AG04450 (cell line): Measurements from ENCODE around the gene MALT1. TPM values are rescaled to one million over a fixed set of nuclear protein-coding genes. Genes with fewer than 3 reads are reported as not detected.

ENCODE experiments used
- CTCF ChIA-PET: fragments of 300-600, 350-600 bp; formaldehyde crosslinking; extraction: SDS; loops from one replicate; lab custom pipeline; 2022; ENCODE audit warnings: antibody characterized with exemption, inconsistent platforms; lab: Charles Lee
- POLR2A ChIA-PET: fragments of 350-600 bp; formaldehyde crosslinking; extraction: SDS; loops from one replicate; lab custom pipeline; 2021; ENCODE audit warnings: antibody characterized with exemption, inconsistent platforms; lab: Yijun Ruan, JAX
- DNase-seq: peaks from one replicate; pipeline ENCODE4 v3.0.0-alpha.2; 2011; ENCODE audit warnings: low read depth, low spot score
- H3K27ac ChIP-seq: one replicate; pipeline ENCODE4 v1.5.1; 2012; ENCODE audit warnings: low read depth, low read length, control low read depth
- H3K27me3 ChIP-seq: one replicate; pipeline ENCODE4 v1.6.0; 2012; ENCODE audit warnings: low read length; ENCODE audit not compliant: control insufficient read depth, insufficient read depth
- H3K4me3 ChIP-seq: 2 replicates; pipeline ENCODE4 v1.5.1; 2011; ENCODE audit warnings: mild to moderate bottlenecking, low read depth, low read length, control low read depth
- H3K9me3 ChIP-seq: 2 replicates; pipeline ENCODE4 v1.5.1; 2012; ENCODE audit warnings: low read length; ENCODE audit not compliant: control insufficient read depth, insufficient read depth
- CTCF ChIP-seq: IDR thresholded peaks from 2 replicates; pipeline ENCODE4 v1.5.1; 2011; ENCODE audit warnings: low read depth, low read length, control low read depth, inconsistent platforms
- polyA plus RNA-seq: library from polyadenylated mRNA; depleted of rRNA; stranded (reverse); fragments of >200 nt; gene quantifications from 2 replicates; pipeline ENCODE4 v1.2.3, GENCODE V29; 2011

Gene MALT1
- polyA plus RNA-seq, 1 experiment = 24.3 TPM

- ChIA-PET CTCF (interaction anchor here (0.6 kb wide), 1 partner anchor 346 kb away, joined by 4 read pairs; no protein-coding TSS in a partner anchor), POLR2A (no interaction called here)
- DNase-seq = no peak
- no peaks in the 10 kb centered on the region for H3K9me3 ChIP-seq
- no peak overlapping the region for H3K4me3 ChIP-seq
- no peak overlapping the region for H3K27ac ChIP-seq
- no peak for TF ChIP-seq CTCF
- no peaks in the 10 kb centered on the region for H3K27me3 ChIP-seq
Measured at GRCh38 chr18:58733866-58734265, 62.6 kb downstream of the MALT1 start.

- H3K27ac ChIP-seq = no peak overlapping the region
- CTCF ChIA-PET = no interaction called here
- no peak for TF ChIP-seq CTCF
- POLR2A ChIA-PET = no interaction called here
- no peaks in the 10 kb centered on the region for H3K27me3 ChIP-seq
- H3K4me3 ChIP-seq = no peak overlapping the region
- DNase-seq = no peak
- no peaks in the 10 kb centered on the region for H3K9me3 ChIP-seq
Measured at GRCh38 chr18:58738322-58738721, 67.1 kb downstream of the MALT1 start.

GRCh38 chr18:58745914-58746313, 74.6 kb downstream of the MALT1 start:
- no peak for TF ChIP-seq CTCF
- POLR2A ChIA-PET = no interaction called here
- Histone ChIP-seq H3K27ac (no peak overlapping the region), H3K27me3 (no peaks in the 10 kb centered on the region), H3K4me3 (no peak overlapping the region), H3K9me3 (peaks cover 2% of the 10 kb centered on the region; the same call in 1 of the 2 replicates)
- DNase-seq = no peak
- CTCF ChIA-PET = interaction anchor here (1.2 to 2.0 kb wide), 2 partner anchors 9 to 18 kb away, joined by 3 to 11 read pairs; no protein-coding TSS in a partner anchor

GRCh38 chr18:58748899-58749595, 77.8 kb downstream of the MALT1 start:
- no peak overlapping the region for H3K27ac ChIP-seq
- H3K9me3 ChIP-seq = peaks cover 2% of the 10 kb centered on the region; the same call in 1 of the 2 replicates
- ChIA-PET POLR2A (no interaction called here), CTCF (interaction anchor here (1.3 kb wide), 1 partner anchor 15 kb away, joined by 5 read pairs; no protein-coding TSS in a partner anchor)
- no peak for DNase-seq
- H3K27me3 ChIP-seq = no peaks in the 10 kb centered on the region
- no peak for TF ChIP-seq CTCF
- no peak overlapping the region for H3K4me3 ChIP-seq

- ChIA-PET CTCF (interaction anchor here (0.5 to 4.1 kb wide), 4 partner anchors 11 to 573 kb away, joined by 3 to 34 read pairs (median 10); no protein-coding TSS in a partner anchor), POLR2A (no interaction called here)
- Histone ChIP-seq H3K9me3 (peaks cover 2% of the 10 kb centered on the region; the same call in 1 of the 2 replicates), H3K27ac (no peak overlapping the region), H3K4me3 (no peak overlapping the region), H3K27me3 (no peaks in the 10 kb centered on the region)
- no peak for DNase-seq
- no peak for TF ChIP-seq CTCF
Measured at GRCh38 chr18:58753976-58754375, 82.7 kb downstream of the MALT1 start.
